GM18505 (cell line): ENCODE measurements around the gene BEAN1.
A peak's percentile ranks its signal among the peaks of the same experiment; 100 is the strongest.

Experiments
- ATAC-seq: cut with Tn5 transposase; IDR thresholded peaks from one replicate; pipeline ENCODE4 v1.9.1; 2021; ENCODE audit not compliant: unreplicated experiment
- POLR2A ChIP-seq: IDR thresholded peaks from 4 replicates; pipeline ENCODE4 v1.6.1; 2011; ENCODE audit warnings: borderline replicate concordance; ENCODE audit not compliant: insufficient read depth, insufficient read length; ENCODE audit errors: extremely low read depth

The BEAN1 gene

DNA sequence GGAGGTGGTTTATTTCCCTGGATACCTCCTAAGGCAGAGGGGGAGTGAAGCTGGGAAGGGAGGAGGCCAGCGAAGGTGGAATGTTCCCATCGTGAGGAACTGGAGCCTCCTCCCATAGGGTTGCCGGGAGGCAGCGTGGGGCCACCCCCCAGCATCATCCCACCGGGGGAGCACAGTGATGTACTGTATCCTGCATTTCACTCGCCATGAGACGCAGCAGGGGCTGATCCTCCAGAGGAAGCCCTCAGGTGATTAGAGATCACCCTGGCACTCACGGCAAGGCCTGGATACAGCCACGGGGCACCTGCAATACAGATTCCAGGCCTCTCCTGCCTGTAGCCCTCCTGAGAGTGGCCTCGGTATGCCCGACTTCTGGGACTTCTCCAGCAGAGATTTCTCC, 25.5 kb upstream of the BEAN1 start:
- ATAC-seq = no peak
- TF ChIP-seq POLR2A = no peak

DNA sequence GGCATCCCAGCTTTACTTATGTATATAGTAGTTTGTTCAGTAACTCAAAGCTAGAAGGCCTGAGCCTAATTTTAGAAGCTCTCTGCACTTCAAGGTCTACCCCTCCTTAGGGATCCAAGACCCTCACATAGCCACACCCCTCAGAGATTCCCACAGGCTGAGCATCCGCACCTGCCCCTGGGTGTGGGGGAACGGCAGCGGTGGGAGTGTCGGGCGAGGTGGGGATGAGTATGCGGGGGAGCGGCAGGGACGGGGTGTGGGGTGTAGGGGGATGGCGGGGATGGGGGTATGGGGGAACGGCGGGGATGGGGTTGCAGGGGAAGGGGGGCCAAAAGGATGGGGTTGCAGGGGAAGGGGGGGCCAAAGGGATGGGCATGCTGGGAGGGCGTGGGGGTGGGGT, 24.9 kb upstream of the BEAN1 start:
- TF ChIP-seq POLR2A = no peak
- no peak for ATAC-seq

DNA sequence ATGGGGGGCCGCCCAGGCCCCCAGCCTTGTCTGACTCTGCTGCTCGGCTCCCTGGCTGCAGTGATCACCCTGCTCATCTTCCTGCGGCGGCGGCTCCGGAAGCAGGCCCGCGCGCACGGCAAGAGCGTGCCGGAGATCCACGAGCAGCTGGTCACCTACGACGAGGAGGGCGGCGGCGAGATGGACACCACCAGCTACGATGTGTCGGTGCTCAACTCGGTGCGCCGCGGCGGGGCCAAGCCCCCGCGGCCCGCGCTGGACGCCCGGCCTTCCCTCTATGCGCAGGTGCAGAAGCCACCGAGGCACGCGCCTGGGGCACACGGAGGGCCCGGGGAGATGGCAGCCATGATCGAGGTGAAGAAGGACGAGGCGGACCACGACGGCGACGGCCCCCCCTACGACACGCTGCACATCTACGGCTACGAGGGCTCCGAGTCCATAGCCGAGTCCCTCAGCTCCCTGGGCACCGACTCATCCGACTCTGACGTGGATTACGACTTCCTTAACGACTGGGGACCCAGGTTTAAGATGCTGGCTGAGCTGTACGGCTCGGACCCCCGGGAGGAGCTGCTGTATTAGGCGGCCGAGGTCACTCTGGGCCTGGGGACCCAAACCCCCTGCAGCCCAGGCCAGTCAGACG, 24.4 kb upstream of the BEAN1 start:
- no peak for ATAC-seq
- TF ChIP-seq POLR2A = no peak

DNA sequence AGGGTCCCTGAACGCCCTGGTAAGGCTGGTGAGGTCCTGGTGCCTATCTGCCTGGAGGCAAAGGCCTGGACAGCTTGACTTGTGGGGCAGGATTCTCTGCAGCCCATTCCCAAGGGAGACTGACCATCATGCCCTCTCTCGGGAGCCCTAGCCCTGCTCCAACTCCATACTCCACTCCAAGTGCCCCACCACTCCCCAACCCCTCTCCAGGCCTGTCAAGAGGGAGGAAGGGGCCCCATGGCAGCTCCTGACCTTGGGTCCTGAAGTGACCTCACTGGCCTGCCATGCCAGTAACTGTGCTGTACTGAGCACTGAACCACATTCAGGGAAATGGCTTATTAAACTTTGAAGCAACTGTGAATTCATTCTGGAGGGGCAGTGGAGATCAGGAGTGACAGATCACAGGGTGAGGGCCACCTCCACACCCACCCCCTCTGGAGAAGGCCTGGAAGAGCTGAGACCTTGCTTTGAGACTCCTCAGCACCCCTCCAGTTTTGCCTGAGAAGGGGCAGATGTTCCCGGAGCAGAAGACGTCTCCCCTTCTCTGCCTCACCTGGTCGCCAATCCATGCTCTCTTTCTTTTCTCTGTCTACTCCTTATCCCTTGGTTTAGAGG, 23.5 kb upstream of the BEAN1 start:
- no peak for ATAC-seq
- TF ChIP-seq POLR2A = no peak

DNA sequence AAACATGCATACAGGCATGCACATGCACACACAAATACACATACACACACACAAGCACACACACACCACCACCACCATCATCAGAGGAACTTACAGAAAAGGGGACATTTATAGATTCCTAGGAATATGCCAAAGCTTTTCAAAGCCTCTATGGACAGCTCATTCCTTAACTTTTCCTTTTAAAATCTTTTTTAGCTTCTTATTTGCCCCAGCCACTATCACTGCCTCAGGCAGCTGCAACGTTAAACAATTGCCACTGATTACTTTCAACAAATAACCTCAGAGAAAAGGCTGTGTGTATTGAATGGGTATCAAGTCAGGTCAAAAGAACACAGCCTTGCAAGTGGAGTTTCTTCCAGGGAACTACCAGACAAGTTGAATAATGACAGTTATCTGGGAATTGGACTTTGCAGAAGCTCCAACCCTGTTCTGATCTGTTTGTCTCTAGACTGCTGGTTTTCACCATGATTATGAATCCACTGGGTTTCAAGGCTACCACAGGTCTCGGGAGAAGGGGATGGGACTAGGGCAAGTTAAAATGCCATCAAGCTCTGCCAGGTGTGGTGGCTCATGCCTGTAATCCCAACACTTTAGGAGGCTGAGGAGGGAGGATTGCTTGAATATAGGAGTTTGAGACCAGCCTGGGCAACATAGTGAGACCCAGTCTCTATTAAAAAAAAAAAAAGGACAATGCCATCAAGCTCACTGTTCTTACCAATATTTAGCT, 21.9 kb upstream of the BEAN1 start:
- ATAC-seq = no peak
- no peak for TF ChIP-seq POLR2A

DNA sequence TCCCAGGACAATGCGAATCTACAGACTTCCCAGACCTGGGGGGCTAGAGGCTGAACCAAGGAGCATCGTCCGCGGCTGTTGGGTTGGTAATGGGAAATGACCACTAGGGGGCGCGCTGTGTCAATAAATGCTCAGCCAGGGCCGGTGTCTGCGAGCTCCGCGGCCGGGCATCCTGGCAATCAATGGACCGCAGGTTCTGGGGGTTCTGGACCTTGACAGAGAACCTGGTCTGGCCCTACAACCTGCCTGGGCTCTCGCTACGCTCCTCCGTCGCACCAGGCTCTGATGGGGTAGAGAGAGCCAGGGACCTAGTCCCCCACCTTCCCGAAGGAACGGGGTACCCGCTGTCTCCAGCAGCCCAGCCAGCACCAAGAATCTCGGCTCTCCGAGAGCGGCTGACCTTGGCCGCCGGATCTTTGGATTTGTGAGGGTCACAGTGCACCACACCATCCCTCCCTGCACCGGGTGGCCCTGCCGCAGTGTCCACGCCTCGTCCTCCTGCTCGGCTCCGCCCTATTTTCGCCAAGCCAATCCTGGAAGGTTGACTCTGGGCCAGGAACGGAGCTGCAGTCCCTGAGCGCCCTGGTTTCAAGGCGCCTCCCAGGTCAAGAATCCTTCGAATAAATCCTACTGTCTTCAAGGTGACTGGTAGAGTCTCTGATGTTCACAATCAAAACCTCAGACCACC, 20.4 kb upstream of the BEAN1 start:
- ATAC-seq = peak; percentile 86
- no peak for TF ChIP-seq POLR2A

DNA sequence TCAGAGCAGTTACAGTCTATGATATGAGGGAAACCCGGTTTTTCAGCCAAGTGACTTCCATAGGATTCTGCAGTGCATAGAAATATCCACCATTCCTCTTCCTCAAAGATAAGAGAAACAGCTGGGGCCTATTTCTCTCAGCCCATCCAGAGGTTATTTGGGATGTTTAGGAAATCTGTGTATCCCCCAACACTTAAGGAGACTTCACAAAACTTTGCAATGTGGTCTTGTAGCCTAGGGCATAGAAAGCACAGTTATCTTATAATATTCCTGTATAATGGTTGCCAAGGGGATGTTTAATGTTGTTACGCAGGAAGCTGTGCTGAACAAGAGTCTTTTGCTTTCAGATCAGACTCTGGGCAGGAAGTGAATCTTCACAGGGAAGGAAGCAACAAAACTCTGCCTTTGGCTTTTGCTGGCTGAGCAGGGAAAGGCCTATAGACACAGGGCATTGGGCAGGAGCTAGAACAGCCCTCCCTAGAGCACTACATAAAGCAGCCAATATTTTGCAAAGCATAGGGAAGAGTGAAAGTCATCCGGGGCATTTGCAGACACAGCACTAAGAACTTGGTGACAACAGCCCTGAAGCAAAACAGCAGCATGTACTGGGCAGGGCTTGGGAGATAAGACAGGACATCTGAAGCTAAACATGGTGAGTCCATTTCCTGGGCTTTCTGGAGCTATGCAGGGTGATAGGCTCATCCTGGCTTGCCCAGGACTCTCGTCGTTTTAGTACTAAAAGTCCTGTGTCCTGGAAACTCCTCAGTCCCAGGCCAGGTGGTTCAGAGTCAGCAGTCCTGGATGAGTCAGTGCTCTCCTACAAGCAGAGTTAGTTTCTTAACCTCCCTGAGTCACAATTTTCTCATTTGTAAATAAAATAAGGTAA, 18.7 kb upstream of the BEAN1 start:
- TF ChIP-seq POLR2A = no peak
- ATAC-seq = no peak

DNA sequence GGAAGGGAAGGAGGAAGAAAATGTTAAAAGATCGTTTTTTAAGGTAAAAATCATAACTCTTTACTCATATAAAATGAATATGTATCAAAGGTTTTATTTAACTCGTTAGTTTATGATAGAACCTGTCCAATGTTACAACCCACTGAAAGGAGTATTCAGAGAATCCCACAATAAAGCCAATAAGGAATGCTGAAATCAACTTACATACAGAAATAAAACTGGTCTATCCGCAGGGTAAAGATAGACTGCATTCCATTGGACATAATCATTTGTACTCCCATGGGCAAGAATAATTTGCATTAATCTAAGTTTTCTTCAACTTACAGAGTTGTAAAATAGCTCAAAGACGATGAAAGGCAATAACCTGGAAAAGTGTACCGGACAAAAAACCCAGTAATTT, 17.9 kb upstream of the BEAN1 start:
- ATAC-seq = no peak
- TF ChIP-seq POLR2A = no peak

DNA sequence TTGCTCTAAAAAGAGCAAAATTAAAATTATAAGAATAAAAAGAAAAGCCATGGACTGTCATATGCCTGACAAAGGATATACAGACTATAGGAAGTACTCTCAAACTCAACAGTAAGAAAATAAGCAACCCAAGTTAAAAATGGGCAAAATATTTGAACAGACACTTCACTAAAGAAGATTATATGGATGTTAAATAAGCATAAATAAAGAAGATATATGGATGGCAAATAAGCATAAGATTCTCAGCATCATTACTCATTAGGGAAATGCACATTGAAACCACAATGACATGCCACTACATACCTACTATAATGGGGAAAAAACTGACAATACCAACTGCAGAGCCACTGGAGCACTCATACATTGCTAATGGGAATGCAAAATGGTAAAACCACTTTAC, 14.9 kb upstream of the BEAN1 start:
- TF ChIP-seq POLR2A = no peak
- ATAC-seq = no peak

DNA sequence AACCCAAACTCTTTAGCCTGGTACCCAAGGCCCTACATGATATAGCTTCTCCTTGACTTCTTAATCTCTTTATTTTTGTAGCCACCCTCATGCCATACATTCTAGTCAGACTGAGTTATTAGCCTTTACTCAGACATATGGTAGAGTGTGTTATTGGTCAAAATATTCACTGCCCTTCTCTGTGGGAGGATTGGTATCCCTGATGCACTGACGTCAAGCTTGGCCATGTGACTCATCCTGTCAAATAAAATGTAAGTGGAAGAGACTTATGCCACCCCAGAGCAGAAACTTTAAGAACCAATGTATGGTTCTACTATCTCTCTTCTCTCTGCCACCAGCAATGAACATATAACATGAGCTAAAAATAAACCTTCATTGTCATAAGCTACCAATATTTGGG, 12.2 kb upstream of the BEAN1 start:
- TF ChIP-seq POLR2A = no peak
- ATAC-seq = no peak

DNA sequence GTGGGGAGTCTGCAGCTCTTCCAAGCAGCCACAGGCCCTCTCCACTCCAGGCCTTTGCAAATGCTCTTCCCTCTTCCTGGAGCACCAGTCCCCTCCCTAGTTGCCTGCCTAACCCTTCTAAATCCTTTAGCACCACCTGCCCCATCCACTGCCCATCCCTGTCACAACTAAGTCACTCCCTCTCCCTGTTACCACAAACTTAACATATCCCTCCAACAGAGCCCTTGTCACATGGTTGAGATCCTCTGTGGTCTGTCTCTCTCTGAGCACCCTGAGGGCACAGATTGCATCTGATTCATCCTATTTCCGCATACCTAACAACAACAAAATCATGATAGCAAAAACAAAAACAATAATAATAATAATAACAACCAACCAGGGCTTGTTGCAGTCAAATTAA, 11.0 kb upstream of the BEAN1 start:
- TF ChIP-seq POLR2A = no peak
- no peak for ATAC-seq

DNA sequence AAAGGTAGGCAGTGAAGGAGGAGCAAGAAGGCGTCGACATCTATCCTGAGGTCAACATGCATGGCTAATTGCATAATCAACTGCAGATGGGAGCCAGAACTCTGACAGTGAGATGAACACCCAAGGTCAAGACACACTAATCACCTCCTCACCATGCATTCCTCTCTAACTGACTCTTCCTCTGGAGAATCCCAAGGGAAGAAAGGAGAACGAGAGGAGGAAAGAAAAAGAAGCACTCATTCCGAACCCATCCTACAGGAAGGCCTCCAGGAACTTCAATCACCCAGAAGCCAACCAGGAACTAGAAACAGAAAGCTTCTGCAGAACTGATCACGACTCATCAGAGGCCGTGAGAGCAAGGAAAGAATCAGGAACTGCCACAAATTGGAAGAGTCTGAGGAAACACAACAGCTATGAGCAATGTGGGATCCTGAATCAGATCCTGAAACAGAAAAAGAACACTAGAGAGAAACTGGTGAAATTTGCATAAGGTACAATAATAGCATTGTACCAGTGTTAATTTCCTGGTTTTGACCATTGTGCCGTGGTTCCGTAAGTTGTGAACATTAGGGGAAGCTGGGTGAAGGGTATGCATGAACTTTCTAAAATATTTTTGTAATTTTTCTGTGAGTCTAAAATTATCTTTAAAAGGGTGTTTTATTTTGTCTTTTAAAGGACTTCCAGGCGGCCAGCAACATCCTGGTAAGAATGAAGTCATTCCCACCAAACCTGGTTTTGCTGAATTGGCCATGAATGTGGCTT, 10.0 kb upstream of the BEAN1 start:
- ATAC-seq = no peak
- no peak for TF ChIP-seq POLR2A
